ENCODE results near the gene DYNC1H1. TPM values are rescaled to one million over a fixed set of nuclear protein-coding genes. Genes with fewer than 3 reads are reported as not detected.

DYNC1H1 gene
- total RNA-seq, 1 experiment from 2014 or later, result 361 TPM

GRCh38 chr14:101944451-101944850 lies 19.9 kb upstream of the DYNC1H1 start (continued):
- TF ChIP-seq, protein P1, sequence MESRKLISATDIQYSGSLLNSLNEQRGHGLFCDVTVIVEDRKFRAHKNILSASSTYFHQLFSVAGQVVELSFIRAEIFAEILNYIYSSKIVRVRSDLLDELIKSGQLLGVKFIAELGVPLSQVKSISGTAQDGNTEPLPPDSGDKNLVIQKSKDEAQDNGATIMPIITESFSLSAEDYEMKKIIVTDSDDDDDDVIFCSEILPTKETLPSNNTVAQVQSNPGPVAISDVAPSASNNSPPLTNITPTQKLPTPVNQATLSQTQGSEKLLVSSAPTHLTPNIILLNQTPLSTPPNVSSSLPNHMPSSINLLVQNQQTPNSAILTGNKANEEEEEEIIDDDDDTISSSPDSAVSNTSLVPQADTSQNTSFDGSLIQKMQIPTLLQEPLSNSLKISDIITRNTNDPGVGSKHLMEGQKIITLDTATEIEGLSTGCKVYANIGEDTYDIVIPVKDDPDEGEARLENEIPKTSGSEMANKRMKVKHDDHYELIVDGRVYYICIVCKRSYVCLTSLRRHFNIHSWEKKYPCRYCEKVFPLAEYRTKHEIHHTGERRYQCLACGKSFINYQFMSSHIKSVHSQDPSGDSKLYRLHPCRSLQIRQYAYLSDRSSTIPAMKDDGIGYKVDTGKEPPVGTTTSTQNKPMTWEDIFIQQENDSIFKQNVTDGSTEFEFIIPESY (IDR thresholded peaks at IDR 0.05; ENCODE audit: extremely low read depth, insufficient replicate concordance, low read length), result no peak

DNA sequence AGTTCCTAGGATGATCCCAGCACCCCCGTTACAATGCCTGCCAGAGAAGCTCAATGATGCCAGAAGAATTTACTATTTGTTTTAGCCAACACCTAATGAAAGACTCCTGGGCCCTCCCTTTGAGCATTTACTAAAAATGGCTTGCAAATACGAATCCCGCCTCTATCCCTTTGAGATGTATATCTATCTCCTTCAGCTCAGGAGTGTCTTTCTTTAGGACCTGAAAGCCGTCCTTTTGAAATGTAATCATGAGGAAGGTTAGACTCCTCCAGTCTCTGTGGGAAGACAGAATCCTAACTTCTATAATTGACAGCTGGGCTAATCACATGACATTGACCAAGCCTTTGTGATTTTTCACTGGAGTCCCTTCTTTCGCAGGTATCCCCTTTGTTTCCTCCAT lies 19.2 kb upstream of the DYNC1H1 start:
- H3K4me2 ChIP-seq (ENCODE audit: low read length), result no peak overlapping the region

More for the DNA sequence above, 19.2 kb upstream of the DYNC1H1 start:
- no peak overlapping the region for H2AFZ ChIP-seq (ENCODE audit: low read depth, low read length, poor library complexity, severe bottlenecking)
- no peak overlapping the region for H3K4me3 ChIP-seq (replicated peaks in 1 of 2; ENCODE audit: low read depth in 1 of 2, low read length in 2 of 2)
- peaks cover 6% of the 10 kb centered on the region; the same call in 1 of the 2 replicates for H3K27me3 ChIP-seq (ENCODE audit: insufficient read depth, low read length)
- H4K20me1 ChIP-seq (ENCODE audit: insufficient read depth), result no peaks in the 10 kb centered on the region
- no TSS peak for BruUV-seq (replicated peaks)
- no peaks in the 10 kb centered on the region for H3K36me3 ChIP-seq (ENCODE audit: control insufficient read depth in 1 of 2, insufficient read depth in 2 of 2, low read length in 2 of 2)
- intact Hi-C loops (cut with micrococcal nuclease), result no loop called here
- no peak for TF ChIP-seq CEBPB (IDR thresholded peaks at IDR 0.05; ENCODE audit: low read depth)
- no peak for TF ChIP-seq EZH2 (IDR thresholded peaks at IDR 0.05)
- no peak for TF ChIP-seq JUND (IDR thresholded peaks at IDR 0.05)
- TF ChIP-seq ZNF274 (IDR thresholded peaks at IDR 0.05; ENCODE audit: low read depth, low read length), result no peak
- TF ChIP-seq TCF7L2 (IDR thresholded peaks at IDR 0.05; ENCODE audit: borderline replicate concordance, extremely low read depth, insufficient read depth, insufficient read length), result no peak
- no peak for TF ChIP-seq SRF (IDR thresholded peaks at IDR 0.05; ENCODE audit: low read depth)
- TF ChIP-seq POLR2A (IDR thresholded peaks at IDR 0.05; ENCODE audit: borderline replicate concordance, extremely low read depth, insufficient read depth, insufficient read length), result no peak
- no peak for TF ChIP-seq SIN3A (IDR thresholded peaks at IDR 0.05; ENCODE audit: low read depth)
- no peak for TF ChIP-seq ATF3 (IDR thresholded peaks at IDR 0.05)
- no peak for TF ChIP-seq REST (IDR thresholded peaks at IDR 0.05; ENCODE audit: low read depth)
- no peak for TF ChIP-seq ZFX (IDR thresholded peaks at IDR 0.05)
- TF ChIP-seq EGR1 (IDR thresholded peaks at IDR 0.05; ENCODE audit: low read depth), result no peak
- no peak for TF ChIP-seq CBX3 (IDR thresholded peaks at IDR 0.05; ENCODE audit: low read depth)
- H3K4me1 ChIP-seq (ENCODE audit: control insufficient read depth in 1 of 2, insufficient read depth in 2 of 2, low read length in 2 of 2), result peaks cover 5 to 7% of the 10 kb centered on the region in 2 experiments
- CTCF ChIA-PET, result no interaction called here
- peaks cover 10% of the 10 kb centered on the region for H3K79me2 ChIP-seq (ENCODE audit: insufficient read depth, low read length)
- no peak overlapping the region for H3K9ac ChIP-seq (ENCODE audit: low read length)
- DNase-seq (ENCODE audit: low read depth, low spot score) (no peak), ATAC-seq (no peak)
- POLR2A ChIA-PET, result no interaction called here
- H3K9me2 ChIP-seq (ENCODE audit: insufficient read depth), result no peaks in the 10 kb centered on the region
- H3K9me3 ChIP-seq (ENCODE audit: control insufficient read depth in 1 of 2, insufficient read depth in 1 of 2, low read depth in 1 of 2, low read length in 2 of 2), result no peaks in the 10 kb centered on the region
- RAD21 ChIA-PET (ENCODE audit: low non-redundant PET in 1 of 2, low total read pairs in 2 of 2, uncharacterized antibody in 2 of 2, unreplicated experiment in 2 of 2), result no interaction called here
- no peak overlapping the region for H3K27ac ChIP-seq (ENCODE audit: low read depth, low read length)

Measured in HCT116 (cell line).